DMS53 (cell line): ENCODE data around the gene ACAP3.
"Not testable (repeated sequence)": the region's sequence is repeated elsewhere in the genome, so short reads cannot be mapped to it uniquely, and the experiment has no call there.

Experiments
- DNase-seq: peaks from one replicate; lab custom pipeline; 2025; lab: John Stamatoyannopoulos, UW

ACAP3 gene

DNA sequence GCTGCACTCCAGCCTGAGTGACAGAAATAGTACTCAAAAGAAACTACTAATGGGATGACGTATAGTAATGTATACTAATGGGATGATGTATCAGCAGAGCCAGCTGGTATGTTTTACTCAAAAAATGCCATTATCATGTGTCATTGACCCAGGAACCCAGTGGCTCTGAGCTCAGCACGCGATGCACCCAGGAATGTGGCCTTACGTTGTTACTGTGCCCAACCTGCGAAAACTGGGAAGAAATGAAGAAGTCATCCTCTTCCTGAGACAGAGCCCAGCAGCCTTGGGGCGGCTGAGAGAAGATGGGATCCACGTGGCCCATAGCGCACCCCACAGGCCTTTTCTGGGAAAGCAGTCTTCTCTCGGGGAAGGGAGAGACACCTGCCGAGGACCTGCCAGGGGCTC is 42.9 kb downstream of the ACAP3 start:
- peak; percentile 49 for DNase-seq

DNA sequence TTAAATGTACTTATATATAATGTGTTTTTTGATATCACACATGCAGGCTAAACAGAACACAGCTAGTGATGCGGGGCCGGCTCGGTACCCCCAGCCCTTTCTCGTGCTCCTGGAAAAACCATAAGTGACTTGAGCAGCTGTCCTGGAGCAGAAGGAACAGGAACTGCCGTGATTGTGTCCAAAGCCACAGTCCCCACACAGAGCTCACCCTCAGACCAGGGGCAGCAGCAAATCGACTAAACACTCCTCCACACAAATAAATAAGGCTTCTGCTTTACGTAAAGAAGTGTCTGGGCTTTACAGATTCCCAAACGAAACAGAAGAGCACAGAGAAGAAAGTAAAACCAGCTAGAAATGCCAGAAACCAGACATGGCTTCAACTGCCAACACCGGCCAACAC is 43.7 kb downstream of the ACAP3 start:
- no peak for DNase-seq

DNA sequence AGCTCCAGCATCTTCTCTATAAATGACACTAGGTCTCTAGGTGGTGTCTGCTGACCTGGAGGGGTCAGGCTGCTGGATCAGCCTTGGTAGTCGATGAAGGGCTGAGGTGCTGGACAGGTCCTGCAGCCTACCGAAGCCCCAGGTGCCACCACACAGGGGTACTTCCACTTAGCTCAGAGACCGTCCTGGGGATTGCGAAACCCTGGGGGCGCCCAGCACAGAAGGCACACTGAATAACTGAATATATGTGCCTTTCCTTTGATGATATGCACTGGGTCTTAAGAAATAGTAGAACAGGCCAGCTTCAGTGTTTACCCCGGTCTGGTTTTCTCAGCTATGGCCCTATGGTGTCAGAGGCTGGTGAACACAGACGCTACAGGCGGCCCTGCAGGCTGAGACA is 45.0 kb downstream of the ACAP3 start:
- no peak for DNase-seq

DNA sequence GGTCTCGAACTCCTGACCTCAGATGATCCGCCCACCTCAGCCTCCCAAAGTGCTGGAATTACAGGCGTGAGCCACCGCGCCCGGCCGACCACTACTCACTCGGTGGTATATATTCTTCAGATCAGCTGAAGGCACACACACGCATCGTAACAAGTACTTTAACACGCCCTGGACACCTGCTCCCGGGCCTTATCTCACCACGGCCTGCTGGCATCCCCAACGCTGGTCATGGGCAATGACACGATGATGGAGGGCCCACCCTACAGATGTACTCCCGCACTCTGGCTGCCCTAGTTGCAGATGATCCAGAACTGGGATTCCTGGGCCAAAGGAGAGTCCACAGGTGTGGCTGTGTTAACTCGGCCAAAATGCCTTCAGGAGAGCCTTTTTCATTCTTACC is 45.7 kb downstream of the ACAP3 start:
- DNase-seq = no peak

DNA sequence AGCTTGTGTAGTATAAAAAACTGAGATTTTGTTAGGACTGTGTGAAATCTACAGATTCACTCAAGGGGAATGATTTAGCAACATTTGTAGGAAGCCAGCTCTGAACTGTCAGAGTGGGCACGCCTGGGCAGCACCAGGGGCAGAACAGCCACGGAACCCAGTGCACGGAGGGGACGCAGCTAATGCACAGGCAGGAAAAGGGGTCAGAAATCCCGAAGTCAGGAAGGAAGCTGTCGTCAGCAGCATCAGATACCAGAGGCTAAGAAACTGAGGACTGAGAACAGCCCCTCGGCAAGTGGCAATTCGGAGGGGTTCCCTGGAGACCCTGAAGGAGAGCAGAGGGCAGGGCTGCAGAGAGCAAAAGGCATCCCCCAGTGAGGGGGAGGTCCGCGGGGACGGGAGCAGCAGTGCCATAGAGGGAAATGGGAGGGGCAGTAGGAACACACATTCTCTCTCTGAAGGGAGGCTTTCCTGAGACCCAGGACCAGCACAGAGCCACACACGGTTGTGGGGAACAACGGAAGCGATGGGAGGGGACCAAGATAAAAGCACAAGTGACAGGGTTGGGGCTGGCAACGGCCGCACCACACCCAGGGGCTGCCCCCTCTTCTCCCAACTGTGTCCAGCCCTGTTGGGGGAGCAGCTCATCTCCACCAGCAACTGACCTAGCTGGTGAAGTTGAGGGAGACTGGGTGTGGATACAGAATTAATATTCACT is 46.7 kb downstream of the ACAP3 start:
- no peak for DNase-seq

DNA sequence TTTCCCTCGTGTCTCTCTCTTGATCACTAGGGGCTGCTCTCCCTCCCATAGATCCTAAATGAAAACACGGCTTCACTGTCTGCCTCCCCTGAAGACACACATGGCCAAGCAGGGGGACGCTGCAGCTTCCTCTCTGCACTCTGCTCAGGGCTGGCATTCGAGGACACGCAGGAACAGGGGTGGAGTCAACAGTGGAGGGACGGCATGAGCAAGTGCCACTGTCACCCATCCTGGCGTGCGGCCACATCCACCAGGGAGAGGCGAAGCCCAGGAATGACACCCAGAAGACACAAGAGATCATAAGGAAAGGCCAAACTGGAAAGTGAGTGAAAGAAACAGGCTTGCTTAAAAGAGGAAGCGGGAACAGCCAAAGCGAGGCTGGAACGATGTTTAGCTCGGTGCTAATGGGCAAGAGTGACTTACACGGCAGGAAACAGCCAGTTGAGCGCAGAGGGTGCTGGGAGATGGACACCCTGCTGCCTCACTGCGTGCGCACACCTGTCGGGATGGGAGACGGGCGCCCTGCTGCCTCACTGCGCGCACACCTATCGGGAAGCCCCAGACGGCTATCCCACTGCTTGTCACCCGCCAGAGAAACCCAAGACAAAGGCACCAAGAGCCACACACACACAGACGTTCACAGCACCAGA is 47.7 kb downstream of the ACAP3 start:
- no peak for DNase-seq

DNA sequence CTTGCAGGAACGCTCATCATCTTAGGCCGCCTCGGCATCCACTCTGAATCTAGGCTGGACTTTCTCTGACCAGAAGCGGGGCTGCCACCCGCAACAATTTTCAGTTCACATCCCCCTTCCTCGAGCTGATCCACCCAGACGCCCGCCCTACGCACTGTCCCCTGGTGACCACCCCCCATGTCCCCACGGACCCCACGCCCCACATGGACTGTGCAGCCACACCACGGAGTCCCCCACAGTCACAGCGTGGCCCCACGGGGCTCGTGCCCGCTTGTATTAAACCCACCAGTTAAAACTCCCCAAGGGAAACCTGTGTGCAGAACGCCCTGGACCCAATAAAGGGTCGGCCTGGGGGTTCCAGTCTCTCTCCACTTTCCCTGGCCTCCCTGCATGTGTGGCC is 48.2 kb downstream of the ACAP3 start:
- no peak for DNase-seq

DNA sequence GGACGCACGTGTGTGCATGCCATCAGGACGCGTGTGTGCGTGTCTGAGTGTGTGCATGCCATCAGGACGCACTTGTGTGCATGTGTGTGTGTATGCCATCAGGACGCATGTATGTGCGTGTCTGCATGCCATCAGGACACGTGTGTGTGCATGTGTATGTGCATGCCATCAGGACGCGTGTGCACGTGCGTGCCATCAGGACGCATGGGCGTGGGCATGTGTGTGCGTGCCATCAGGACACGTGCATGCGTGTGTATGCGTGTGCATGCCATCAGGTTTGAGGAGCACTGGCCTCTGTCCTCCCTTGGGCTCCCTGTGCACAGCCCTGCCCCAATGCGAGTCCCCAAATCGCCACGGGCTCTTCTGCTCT is 48.6 kb downstream of the ACAP3 start:
- no peak for DNase-seq

DNA sequence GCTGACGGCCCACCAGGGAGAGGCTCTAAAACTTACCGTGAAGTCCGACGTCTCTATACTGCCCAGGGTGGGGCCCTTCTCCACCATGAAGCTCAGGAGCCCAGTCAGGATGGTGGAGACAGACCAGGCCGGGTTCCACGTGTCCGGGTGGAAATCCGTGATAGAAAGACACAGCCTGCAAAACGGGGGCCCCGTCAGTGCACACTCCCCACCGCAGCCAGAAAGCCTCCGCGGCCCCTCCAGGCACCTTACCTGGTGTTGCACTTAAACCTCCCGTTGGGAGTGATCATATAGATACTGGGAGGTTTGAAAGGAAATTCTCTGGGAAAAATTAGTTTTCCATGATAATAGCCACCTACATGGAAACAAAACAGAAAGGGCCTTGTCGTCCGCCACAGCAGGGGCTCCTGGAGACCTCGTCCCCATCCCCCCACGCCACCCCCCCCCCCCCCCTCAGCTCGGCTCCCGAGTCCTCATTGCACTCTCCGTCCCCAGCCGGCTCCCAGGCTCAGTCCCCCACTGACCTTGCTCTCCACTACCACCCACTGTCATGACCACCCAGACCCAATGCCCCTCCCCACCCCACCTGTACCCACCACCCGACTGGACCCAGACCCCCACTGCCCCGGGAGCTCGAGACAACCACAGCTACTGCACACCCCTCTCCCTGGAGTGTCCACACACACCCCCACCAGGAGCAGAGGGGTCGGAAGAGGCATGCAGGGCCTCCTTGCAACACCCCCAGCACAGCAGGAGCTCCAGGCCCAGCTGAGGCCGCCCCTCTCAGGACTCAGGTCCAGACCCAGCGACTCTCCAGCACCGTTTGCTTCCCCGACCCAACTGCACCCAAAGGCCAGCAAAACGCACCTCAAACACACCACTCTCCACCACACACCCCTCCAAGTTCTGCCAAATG is 50.5 kb downstream of the ACAP3 start:
- no peak for DNase-seq

DNA sequence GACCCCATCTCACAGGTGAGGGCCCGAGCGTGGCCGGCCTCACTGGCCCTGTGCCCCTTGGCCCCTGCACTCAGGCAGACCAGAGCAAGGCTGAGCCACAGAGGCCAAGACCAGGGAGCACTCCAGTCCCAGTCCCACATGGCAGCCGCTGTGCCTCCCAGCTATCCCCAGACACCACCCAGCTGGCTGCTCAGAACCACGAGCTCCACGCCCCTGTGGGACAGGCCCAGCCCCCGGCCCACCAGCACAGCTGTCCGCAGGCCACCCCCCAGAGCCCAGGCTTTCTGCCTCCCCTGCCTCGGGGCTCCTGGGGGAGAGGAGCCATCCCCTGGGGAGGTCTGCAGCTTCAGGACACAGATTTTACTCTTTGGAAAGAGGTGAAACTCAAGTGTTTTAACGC is 52.1 kb downstream of the ACAP3 start:
- DNase-seq = no peak

DNA sequence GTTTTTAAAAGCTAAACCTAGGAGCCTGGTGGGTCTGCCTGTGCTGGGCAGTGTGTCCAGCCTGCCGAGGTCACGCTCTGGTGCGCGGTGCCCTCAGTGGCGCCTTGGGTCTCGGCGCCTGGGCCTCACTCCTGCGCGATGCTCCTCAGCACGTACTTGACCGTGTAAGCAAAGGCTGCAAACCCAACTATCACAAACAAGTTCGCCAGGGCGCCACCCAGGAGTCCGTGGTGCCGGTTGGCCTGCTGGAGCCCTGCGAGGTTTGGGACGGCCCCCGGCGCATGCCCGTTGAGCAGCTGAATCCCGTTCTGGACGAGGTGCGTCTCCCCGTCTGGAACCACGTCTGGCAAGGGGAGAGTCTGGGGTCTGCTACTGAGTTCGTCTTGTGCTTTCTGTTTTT is 52.7 kb downstream of the ACAP3 start:
- DNase-seq = no peak

DNA sequence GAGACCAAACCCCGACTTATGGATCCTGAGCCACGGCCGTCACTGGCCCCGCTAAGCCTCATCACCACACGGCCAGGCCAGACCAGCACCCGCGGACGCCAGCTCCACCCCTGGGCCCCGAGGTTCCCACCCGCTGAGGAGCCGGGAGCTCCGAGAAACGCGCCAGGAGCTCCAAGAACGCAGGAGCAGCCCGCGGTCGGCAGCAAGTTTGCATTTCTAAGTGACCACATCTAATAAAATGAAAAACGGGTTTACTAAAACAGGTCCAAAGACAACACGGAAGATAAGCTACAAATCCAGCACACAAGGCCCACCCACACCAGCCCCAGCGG is 53.1 kb downstream of the ACAP3 start:
- no peak for DNase-seq

DNA sequence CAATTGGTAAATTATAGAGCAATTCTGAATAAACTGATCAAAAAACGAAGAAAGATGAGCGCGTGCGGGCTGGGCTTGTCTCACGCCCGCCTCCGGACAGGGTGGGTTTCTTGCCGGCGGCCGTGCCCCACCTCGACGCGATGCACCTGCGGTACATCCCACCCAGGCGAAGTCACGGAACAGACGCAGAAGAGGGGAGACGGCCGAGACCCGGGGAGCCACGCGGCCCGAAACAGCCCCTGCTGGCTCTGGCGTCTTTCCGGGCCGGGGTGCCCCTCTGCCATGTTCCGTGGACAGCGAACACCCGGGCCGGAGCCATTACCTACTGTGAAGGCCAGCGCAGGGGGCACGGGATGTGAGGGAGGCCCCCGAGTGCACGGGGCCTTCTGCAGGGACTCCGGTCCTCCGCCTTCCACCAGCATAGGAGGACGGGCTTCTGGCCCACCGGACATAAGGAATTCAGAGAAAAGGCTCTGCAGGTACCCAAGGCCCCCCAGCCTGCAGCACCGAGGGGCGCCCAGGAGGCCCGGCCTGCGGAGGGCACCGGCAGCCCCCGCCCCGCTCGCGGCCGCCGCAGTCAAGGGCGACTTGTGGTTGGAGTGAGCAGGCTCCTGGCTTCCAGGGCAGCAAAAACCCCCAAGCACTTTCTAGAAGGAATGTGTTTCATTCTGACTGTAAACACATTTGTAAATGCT is 53.6 kb downstream of the ACAP3 start:
- no peak for DNase-seq

DNA sequence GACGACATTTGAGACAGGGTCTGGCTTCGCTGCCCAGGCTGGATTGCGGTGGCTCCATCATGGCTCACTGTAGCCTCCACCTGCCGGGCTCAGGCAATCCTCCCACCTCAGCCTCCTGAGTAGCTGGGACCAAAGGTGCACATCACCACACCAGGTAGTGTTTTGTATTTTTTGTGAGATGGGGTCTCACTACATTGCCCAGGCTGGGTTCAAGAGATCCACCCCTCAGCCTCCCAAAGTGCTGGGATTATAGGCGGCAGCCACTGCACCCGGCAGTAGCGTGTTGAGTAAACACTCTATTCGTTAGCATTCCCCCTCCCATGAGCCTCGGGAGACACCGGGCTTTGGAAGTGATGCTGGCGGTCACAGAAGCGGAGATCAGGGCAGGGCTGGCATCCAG is 54.4 kb downstream of the ACAP3 start:
- DNase-seq = no peak

DNA sequence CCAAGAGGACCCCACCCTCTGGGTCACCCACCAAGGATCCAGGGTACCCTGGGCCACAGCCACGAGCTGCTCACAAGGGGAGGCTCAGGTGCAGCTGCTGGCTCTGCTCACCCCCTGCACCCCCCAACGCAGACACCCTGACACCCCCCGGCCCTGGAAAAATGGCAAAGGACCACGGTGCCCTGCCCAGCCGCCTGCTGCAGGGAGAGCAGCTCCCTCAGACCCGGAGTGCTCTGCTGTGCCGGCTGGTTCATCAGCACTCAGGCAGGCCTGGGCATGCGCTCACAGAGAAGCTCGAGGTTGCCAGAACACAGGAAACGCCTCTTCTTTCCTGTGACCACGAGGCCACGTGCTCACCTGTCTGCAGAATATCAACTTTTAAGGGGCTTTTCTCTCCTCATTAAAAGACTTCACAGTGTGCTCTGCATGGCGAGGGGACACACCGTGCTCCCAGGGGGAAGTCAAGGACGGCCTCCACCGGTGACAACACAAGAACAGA is 56.9 kb downstream of the ACAP3 start:
- peak; percentile 64 for DNase-seq

DNA sequence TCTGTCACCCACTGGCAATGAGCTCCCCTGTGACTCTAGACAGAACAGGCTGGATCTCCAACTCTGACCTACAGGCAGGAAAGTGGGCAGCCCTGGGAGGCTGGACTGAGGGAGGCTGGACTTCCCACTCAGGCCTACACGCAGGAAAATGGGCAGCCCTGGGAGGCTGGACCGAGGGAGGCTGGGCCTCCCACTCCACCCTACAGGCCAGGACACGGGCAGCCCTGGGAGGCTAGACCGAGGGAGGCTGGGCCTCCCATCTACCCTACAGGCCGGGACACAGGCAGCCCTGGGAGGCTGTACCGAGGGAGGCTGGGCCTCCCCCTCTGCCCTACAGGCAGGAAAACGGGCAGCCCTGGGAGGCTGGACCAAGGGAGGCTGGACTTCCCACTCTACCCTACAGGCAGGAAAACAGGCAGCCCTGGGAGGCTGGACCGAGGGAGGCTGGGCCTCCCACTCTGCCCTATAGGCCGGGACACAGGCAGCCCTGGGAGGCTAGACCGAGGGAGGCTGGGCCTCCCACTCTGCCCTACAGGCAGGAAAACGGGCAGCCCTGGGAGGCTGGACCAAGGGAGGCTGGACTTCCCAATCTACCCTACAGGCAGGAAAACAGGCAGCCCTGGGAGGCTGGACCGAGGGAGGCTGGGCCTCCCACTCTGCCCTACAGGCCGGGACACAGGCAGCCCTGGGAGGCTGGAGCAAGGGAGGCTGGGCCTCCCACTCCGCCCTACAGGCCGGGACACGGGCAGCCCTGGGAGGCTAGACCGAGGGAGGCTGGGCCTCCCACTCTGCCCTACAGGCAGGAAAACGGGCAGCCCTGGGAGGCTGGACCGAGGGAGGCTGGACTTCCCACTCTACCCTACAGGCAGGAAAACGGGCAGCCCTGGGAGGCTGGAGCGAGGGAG is 59.5 kb downstream of the ACAP3 start:
- DNase-seq = not testable (repeated sequence)

DNA sequence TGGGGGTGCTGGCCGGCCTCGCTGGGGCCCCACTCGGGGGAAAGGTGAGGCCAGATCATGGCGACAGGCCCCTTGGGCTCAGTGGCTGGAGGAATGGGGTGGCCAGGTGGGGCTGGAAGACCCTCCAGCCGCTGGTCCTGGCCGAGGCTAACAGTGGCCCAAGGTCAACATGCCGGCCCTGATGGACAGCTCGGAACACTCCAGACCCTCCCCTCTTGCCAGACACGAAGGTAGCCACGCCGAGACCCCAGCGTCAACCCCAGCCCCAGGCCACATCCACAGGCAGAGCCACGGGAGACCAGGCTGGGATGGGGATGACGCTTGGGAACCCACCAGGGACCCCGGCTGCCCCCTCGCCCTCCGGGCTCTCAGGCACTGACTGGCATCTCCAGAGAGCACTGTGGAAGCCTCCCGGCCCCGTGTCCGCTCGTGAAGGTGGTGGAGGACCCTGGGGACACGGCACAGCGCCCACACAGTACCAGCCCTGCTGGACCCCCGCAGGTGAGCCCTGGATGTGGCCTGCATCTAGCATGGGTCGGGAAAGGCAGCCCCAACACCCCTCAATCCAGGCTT is 60.3 kb downstream of the ACAP3 start:
- no peak for DNase-seq

DNA sequence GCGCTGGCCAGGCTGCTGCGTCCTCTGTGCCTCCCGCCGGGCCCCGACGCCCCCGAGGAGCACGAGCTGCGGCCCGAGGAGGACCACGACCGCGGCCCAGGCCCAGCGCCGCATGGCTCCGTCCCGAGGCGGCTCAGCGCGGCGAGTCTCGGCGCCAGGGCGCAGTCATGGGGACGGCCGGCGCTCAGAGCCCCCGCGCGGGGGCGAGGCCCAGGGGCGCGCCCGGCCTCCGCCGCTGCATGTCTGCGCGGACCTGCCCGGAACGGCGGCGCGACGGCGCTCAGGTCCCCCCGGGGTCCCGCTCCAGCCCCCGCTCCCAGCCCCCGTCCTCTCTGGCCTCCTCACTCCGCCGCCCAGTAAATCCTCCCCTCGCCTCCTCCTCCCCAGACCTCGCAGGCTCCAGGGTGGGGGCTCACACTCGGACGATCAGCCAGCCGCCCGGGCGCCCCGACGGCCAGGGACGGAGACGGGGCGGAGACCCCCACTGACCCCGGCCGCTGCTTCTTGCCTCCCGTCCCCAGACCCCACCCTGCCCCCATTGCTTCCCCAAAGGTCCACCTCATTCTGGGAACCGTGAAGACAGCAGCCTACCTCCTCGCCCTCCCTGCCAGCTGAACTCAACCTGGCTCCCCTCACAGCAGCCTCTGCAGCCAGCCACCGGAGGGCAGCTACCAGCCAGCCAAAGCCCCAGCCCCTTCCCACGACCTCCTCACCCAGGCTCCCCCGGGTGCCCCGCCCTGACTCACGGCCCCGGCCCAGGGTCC is 61.0 kb downstream of the ACAP3 start, which contains the start of gene C1QTNF12:
C1QTNF12 (minus strand) TSS at position 146 of the 764 bp plus-strand sequence; CDS start at position 114, 32 bp downstream.
- peak; percentile 49 for DNase-seq

DNA sequence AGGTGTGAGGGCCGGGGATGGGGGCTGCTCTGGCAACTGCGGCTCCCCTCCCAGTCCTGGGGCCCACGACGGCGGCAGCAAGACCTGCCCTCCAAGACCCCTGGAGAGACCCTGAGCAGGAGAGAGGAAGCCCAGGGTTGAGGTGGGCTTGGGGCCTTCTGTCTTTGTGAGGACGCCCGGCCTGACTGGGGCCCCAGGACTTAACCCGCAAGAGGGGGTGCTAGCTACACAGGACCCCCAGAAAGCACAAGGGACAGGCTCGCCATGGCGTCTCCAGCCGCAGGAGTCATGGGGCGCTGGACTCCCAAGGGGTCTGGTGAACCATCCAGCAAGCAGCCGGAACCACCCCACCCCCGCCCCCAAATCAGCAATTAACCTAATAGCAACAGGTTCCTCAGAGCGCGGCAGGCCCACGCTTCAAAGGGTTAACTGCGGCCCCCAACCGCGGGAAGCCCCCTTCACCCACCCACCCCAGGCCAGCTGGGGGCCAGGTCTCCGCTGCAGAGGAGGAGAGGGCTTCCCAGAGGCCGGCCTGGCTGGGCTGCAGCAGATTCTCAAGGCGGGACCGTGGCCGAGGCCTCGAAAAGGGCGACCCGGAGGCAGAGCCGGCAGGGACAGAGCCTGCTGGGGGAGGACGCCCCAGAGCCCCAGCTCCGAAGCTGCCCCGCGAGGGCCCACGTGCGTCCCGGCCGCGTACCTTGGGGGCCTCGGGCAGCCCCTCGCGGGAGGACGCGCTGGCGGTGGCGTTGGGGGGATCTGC is 61.7 kb downstream of the ACAP3 start:
- peak; percentile 50 for DNase-seq
